GM19397 (cell line): ENCODE measurements around the gene FOSL2.
A peak's percentile ranks its signal among the peaks of the same experiment; 100 is the strongest.

Source experiments
- ATAC-seq: cut with Tn5 transposase; IDR thresholded peaks from one replicate; pipeline ENCODE4 v1.9.1; 2021; ENCODE audit warnings: mild to moderate bottlenecking, moderate library complexity; ENCODE audit not compliant: unreplicated experiment

FOSL2 gene

GRCh38 chr2:28392297-28393113 lies at the start of gene FOSL2:
TSS of gene FOSL2 (plus strand) at chr2:28392858. CDS start at chr2:28393721, 863 bp downstream.
- peak; percentile 71 for ATAC-seq

GRCh38 chr2:28343184-28343942 lies 49.3 kb upstream of the FOSL2 start:
- ATAC-seq: no peak

GRCh38 chr2:28343971-28344715 lies 48.5 kb upstream of the FOSL2 start:
- no peak for ATAC-seq

GRCh38 chr2:28344756-28345373 lies 47.8 kb upstream of the FOSL2 start:
- ATAC-seq: no peak

GRCh38 chr2:28345619-28346018 lies 47.0 kb upstream of the FOSL2 start:
- ATAC-seq: no peak

GRCh38 chr2:28346587-28346986 lies 46.1 kb upstream of the FOSL2 start:
- no peak for ATAC-seq

GRCh38 chr2:28347193-28347592 lies 45.5 kb upstream of the FOSL2 start:
- no peak for ATAC-seq

- ATAC-seq: no peak
Observed at GRCh38 chr2:28347596-28347995, 45.1 kb upstream of the FOSL2 start.

- no peak for ATAC-seq
Observed at GRCh38 chr2:28348149-28348567, 44.5 kb upstream of the FOSL2 start.

- ATAC-seq: no peak
Observed at GRCh38 chr2:28348921-28349320, 43.7 kb upstream of the FOSL2 start.

GRCh38 chr2:28349546-28350165 lies 43.0 kb upstream of the FOSL2 start:
- ATAC-seq: no peak

GRCh38 chr2:28350196-28350595 lies 42.5 kb upstream of the FOSL2 start:
- ATAC-seq: no peak

GRCh38 chr2:28350791-28351285 lies 41.8 kb upstream of the FOSL2 start:
- no peak for ATAC-seq

GRCh38 chr2:28351621-28352020 lies 41.0 kb upstream of the FOSL2 start:
- ATAC-seq: no peak

- ATAC-seq: no peak
Observed at GRCh38 chr2:28352104-28352503, 40.6 kb upstream of the FOSL2 start.

- no peak for ATAC-seq
Observed at GRCh38 chr2:28352610-28353195, 40.0 kb upstream of the FOSL2 start.

GRCh38 chr2:28354920-28355520 lies 37.6 kb upstream of the FOSL2 start:
- ATAC-seq: no peak

- no peak for ATAC-seq
Observed at GRCh38 chr2:28355521-28356094, 37.0 kb upstream of the FOSL2 start.
